Measurements from ENCODE around the gene ACKR2.
"Not testable (repeated sequence)": the region's sequence is repeated elsewhere in the genome, so short reads cannot be mapped to it uniquely, and the experiment has no call there.

Gene ACKR2

GRCh38 chr3:42864321-42864950 lies 55.2 kb downstream of the ACKR2 start:
- no peak for DNase-seq

GRCh38 chr3:42865256-42865655 lies 56.0 kb downstream of the ACKR2 start:
- DNase-seq = no peak

- DNase-seq = no peak
Observed at GRCh38 chr3:42867138-42867537, 57.9 kb downstream of the ACKR2 start.

- DNase-seq = no peak
Observed at GRCh38 chr3:42868841-42869240, 59.6 kb downstream of the ACKR2 start.

- DNase-seq = no peak
Observed at GRCh38 chr3:42871592-42872196, 62.4 kb downstream of the ACKR2 start.

GRCh38 chr3:42872718-42873117 lies 63.5 kb downstream of the ACKR2 start:
- no peak for DNase-seq

- DNase-seq = no peak
Observed at GRCh38 chr3:42873221-42873982, 64.2 kb downstream of the ACKR2 start.

GRCh38 chr3:42874749-42875148 lies 65.5 kb downstream of the ACKR2 start:
- no peak for DNase-seq

GRCh38 chr3:42875325-42876151 lies 66.3 kb downstream of the ACKR2 start, which contains the start of gene CYP8B1:
TSS of gene CYP8B1 (minus strand) at chr3:42875879. CDS start at chr3:42875816, 63 bp downstream.
- DNase-seq = no peak

- DNase-seq = no peak
Observed at GRCh38 chr3:42876401-42876800, 67.2 kb downstream of the ACKR2 start.

- no peak for DNase-seq
Observed at GRCh38 chr3:42876940-42877720, 67.9 kb downstream of the ACKR2 start.

- no peak for DNase-seq
Observed at GRCh38 chr3:42877881-42878280, 68.6 kb downstream of the ACKR2 start.

- DNase-seq = no peak
Observed at GRCh38 chr3:42880183-42880582, 70.9 kb downstream of the ACKR2 start.

GRCh38 chr3:42880601-42881451 lies 71.6 kb downstream of the ACKR2 start:
- DNase-seq = peak; percentile 3

- DNase-seq = not testable (repeated sequence)
Observed at GRCh38 chr3:42883251-42883930, 74.1 kb downstream of the ACKR2 start.

GRCh38 chr3:42884324-42884723 lies 75.1 kb downstream of the ACKR2 start:
- DNase-seq = no peak

- no peak for DNase-seq
Observed at GRCh38 chr3:42886294-42886822, 77.1 kb downstream of the ACKR2 start.

GRCh38 chr3:42887084-42887483 lies 77.8 kb downstream of the ACKR2 start:
- DNase-seq = no peak

GRCh38 chr3:42891042-42891441 lies 81.8 kb downstream of the ACKR2 start:
- no peak for DNase-seq

- DNase-seq = no peak
Observed at GRCh38 chr3:42892169-42892568, 82.9 kb downstream of the ACKR2 start.
